ENCODE data around the gene CSPG4. TPM values are rescaled to one million over a fixed set of nuclear protein-coding genes. Genes with fewer than 3 reads are reported as not detected.

CSPG4 gene
- total and polyA plus RNA-seq, 2 of the 13 experiments (the other 11 are each of a cell fraction or from before 2014, with no cell fraction given), result 0.01 to 0.04 TPM

GRCh38 chr15:75647370-75648155, 65.1 kb downstream of the CSPG4 start, which contains the start of gene SNX33 (continued):
- TF ChIP-seq ATF5 (CRISPR knock-in tag; IDR thresholded peaks at IDR 0.05; ENCODE audit: low read depth), result no peak
- TF ChIP-seq ZNF556 (CRISPR knock-in tag; IDR thresholded peaks at IDR 0.05; ENCODE audit: borderline replicate concordance), result no peak
- TF ChIP-seq IRF9 (CRISPR knock-in tag; IDR thresholded peaks at IDR 0.05; ENCODE audit: borderline replicate concordance), result peak; percentile 70; the same call in 1 of the 2 replicates
- peak; percentile 52; the same call in 1 of the 2 replicates for TF ChIP-seq ZMAT3 (CRISPR knock-in tag; conservative IDR thresholded peaks at IDR 0.05)
- no peak for TF ChIP-seq ZFP36L2 (CRISPR knock-in tag; IDR thresholded peaks at IDR 0.05)
- TF ChIP-seq ZNF501 (CRISPR knock-in tag; IDR thresholded peaks at IDR 0.05), result 0 out of 2 replicates have a peak, but pooled peaks have one; percentile 79
- TF ChIP-seq MTA3 (CRISPR knock-in tag; IDR thresholded peaks at IDR 0.05), result no peak
- peak; percentile 46; the same call in 1 of the 2 replicates for TF ChIP-seq KLF6 (CRISPR knock-in tag; IDR thresholded peaks at IDR 0.05)
- TF ChIP-seq SMC3 (IDR thresholded peaks at IDR 0.05; ENCODE audit: low read length), result no peak
- no peak for TF ChIP-seq GLMP (CRISPR knock-in tag; IDR thresholded peaks at IDR 0.05; ENCODE audit: borderline replicate concordance)
- no peak for TF ChIP-seq ZNF710 (CRISPR knock-in tag; IDR thresholded peaks at IDR 0.05; ENCODE audit: borderline replicate concordance)
- no peak for TF ChIP-seq ZNF281 (CRISPR knock-in tag; IDR thresholded peaks at IDR 0.05; ENCODE audit: borderline replicate concordance)
- no peak for TF ChIP-seq ZNF335 (CRISPR knock-in tag; IDR thresholded peaks at IDR 0.05)
- no peak for TF ChIP-seq KLF11 (CRISPR knock-in tag; IDR thresholded peaks at IDR 0.05)
- TF ChIP-seq REL (CRISPR knock-in tag; conservative IDR thresholded peaks at IDR 0.05), result 0 out of 2 replicates have a peak, but pooled peaks have one; percentile 64
- TF ChIP-seq NKX3-1 (CRISPR knock-in tag; IDR thresholded peaks at IDR 0.05), result no peak
- TF ChIP-seq MTF2 (CRISPR knock-in tag; IDR thresholded peaks at IDR 0.05; ENCODE audit: borderline replicate concordance), result no peak
- TF ChIP-seq SP1 (IDR thresholded peaks at IDR 0.05), result no peak
- no peak for TF ChIP-seq SP1 (CRISPR knock-in tag; IDR thresholded peaks at IDR 0.05)
- TF ChIP-seq DPF2 (CRISPR knock-in tag; IDR thresholded peaks at IDR 0.05; ENCODE audit: borderline replicate concordance, low read depth), result no peak
- no peak for TF ChIP-seq GTF2F1 (IDR thresholded peaks at IDR 0.05; ENCODE audit: low read length)
- TF ChIP-seq SOX13 (IDR thresholded peaks at IDR 0.05), result no peak; the same call in 1 of the 2 replicates
- no peak; a peak in 1 of 4 replicates for TF ChIP-seq SOX13 (CRISPR knock-in tag; conservative IDR thresholded peaks at IDR 0.05 in 1 of 2, IDR thresholded peaks at IDR 0.05 in 1 of 2)

All from HepG2 (cell line).